HCT116 (cell line): ENCODE measurements around the gene CCDC57. TPM values are rescaled to one million over a fixed set of nuclear protein-coding genes. Genes with fewer than 3 reads are reported as not detected.

Experiments
- ATAC-seq: fragments of 200-7000 bp; cut with Tn5 transposase; 2 replicates; pipeline ENCODE4 v1.9.1; 2020; ENCODE audit warnings: mild to moderate bottlenecking, moderate library complexity
- BruUV-seq: library from RNA; stranded (reverse); fragments of 400-500 nt; replicated peaks from 2 replicates; lab custom pipeline; 2021; lab: Mats Ljungman, UMichigan
- CTCF ChIA-PET: fragments of 300-600 bp; sonication (Branson Sonifier 250); formaldehyde crosslinking; loops from one replicate; lab custom pipeline; 2021; ENCODE audit warnings: antibody characterized with exemption; lab: Charles Lee
- POLR2A ChIA-PET: fragments of 300-600, 350-600 bp; sonication (Branson Sonifier 250); formaldehyde crosslinking; loops from one replicate; lab custom pipeline; 2021; ENCODE audit warnings: antibody characterized with exemption; lab: Charles Lee
- RAD21 ChIA-PET, 2 experiments: fragments of 300-600 bp; sonication (Branson Sonifier 250); formaldehyde crosslinking; loops; one replicate each; lab custom pipeline; 2023; ENCODE audit warnings: low total read pairs in 2 of 2; ENCODE audit not compliant: uncharacterized antibody in 2 of 2, unreplicated experiment in 2 of 2, low non-redundant PET in 1 of 2; lab: Charles Lee
- DNase-seq: peaks from one replicate; pipeline ENCODE4 v3.0.0-alpha.2; 2010; ENCODE audit warnings: low read depth, low spot score
- H2AFZ ChIP-seq: fragments of 200-600 bp; shearing (Covaris generic), sonication (generic); 2 replicates; pipeline ENCODE4 v1.6.1; 2017; ENCODE audit warnings: low read depth, mixed run types, mixed read lengths, antibody characterized with exemption, low read length; ENCODE audit not compliant: poor library complexity, severe bottlenecking
- H3K27ac ChIP-seq: 2 replicates; pipeline ENCODE4 v1.5.1; 2012; ENCODE audit warnings: low read depth, low read length
- H3K27me3 ChIP-seq: fragments of 200-600 bp; sonication (generic); 2 replicates; pipeline ENCODE4 v1.6.1; 2016; ENCODE audit warnings: mixed run types, low read length, mixed read lengths; ENCODE audit not compliant: insufficient read depth
- H3K36me3 ChIP-seq, 2 experiments: fragments of 200-500 bp in 1 of 2; fragments of 200-600 bp in 1 of 2; sonication (Bioruptor generic) in 1 of 2; sonication (generic) in 1 of 2; 2 replicates each; pipeline versions ENCODE4 v1.5.1 to v1.6.1; 2014 to 2016; ENCODE audit warnings: low read length in 2 of 2, inconsistent platforms in 1 of 2, mixed read lengths in 1 of 2, mixed run types in 1 of 2; ENCODE audit not compliant: insufficient read depth in 2 of 2, control insufficient read depth in 1 of 2
- H3K4me1 ChIP-seq, 2 experiments: fragments of 200-600 bp in 1 of 2; sonication (generic) in 1 of 2; 2 replicates each; pipeline versions ENCODE4 v1.5.1 to v1.6.1; 2012 to 2017; ENCODE audit warnings: low read length in 2 of 2, inconsistent platforms in 1 of 2, mild to moderate bottlenecking in 1 of 2, mixed read lengths in 1 of 2, mixed run types in 1 of 2, moderate library complexity in 1 of 2; ENCODE audit not compliant: insufficient read depth in 2 of 2, control insufficient read depth in 1 of 2
- H3K4me2 ChIP-seq: fragments of 200-600 bp; sonication (generic); 2 replicates; pipeline ENCODE4 v1.6.1; 2017; ENCODE audit warnings: mixed run types, low read length, mixed read lengths
- H3K4me3 ChIP-seq, 2 experiments: fragments of 200-600 bp in 1 of 2; sonication (generic) in 1 of 2; replicated peaks in 1 of 2; 2 replicates each; pipeline ENCODE4 v1.5.1; 2011 to 2016; ENCODE audit warnings: low read length in 2 of 2, control low read depth in 1 of 2, low read depth in 1 of 2, mild to moderate bottlenecking in 1 of 2, mixed read lengths in 1 of 2, mixed run types in 1 of 2
- H3K79me2 ChIP-seq: fragments of 200-600 bp; sonication (generic); 2 replicates; pipeline ENCODE4 v1.6.1; 2017; ENCODE audit warnings: mild to moderate bottlenecking, mixed run types, low read length, moderate library complexity, mixed read lengths; ENCODE audit not compliant: insufficient read depth
- H3K9ac ChIP-seq: fragments of 200-600 bp; sonication (generic); 2 replicates; pipeline ENCODE4 v1.6.1; 2016; ENCODE audit warnings: low read length, mixed read lengths
- H3K9me2 ChIP-seq: fragments of 200-600 bp; sonication (generic), shearing (Covaris generic); 2 replicates; pipeline ENCODE4 v1.6.1; 2017; ENCODE audit warnings: mixed run types, mild to moderate bottlenecking, moderate library complexity; ENCODE audit not compliant: insufficient read depth
- H3K9me3 ChIP-seq, 2 experiments: fragments of 200-500 bp in 1 of 2; fragments of 200-600 bp in 1 of 2; sonication (Bioruptor generic) in 1 of 2; sonication (generic) in 1 of 2; 2 replicates each; pipeline ENCODE4 v1.6.1; 2014 to 2017; ENCODE audit warnings: low read length in 2 of 2, mixed read lengths in 2 of 2, inconsistent platforms in 1 of 2, low read depth in 1 of 2, mild to moderate bottlenecking in 1 of 2, mixed run types in 1 of 2, moderate library complexity in 1 of 2; ENCODE audit not compliant: control insufficient read depth in 1 of 2, insufficient read depth in 1 of 2
- H4K20me1 ChIP-seq: fragments of 200-600 bp; sonication (generic), shearing (Covaris generic); 2 replicates; pipeline ENCODE4 v1.6.1; 2017; ENCODE audit warnings: mixed run types, mild to moderate bottlenecking, moderate library complexity; ENCODE audit not compliant: insufficient read depth
- CBX3 ChIP-seq: IDR thresholded peaks from 2 replicates; pipeline ENCODE4 v1.6.1; 2012; ENCODE audit warnings: low read depth
- FOSL1 ChIP-seq: IDR thresholded peaks from 2 replicates; pipeline ENCODE4 v1.6.1; 2012; ENCODE audit warnings: low read depth
- JUND ChIP-seq: IDR thresholded peaks from 2 replicates; pipeline ENCODE4 v1.6.1; 2012
- SRF ChIP-seq: IDR thresholded peaks from 2 replicates; pipeline ENCODE4 v1.6.1; 2012; ENCODE audit warnings: low read depth
- ZNF274 ChIP-seq: fragments of 200-500 bp; sonication (Bioruptor generic); IDR thresholded peaks from 2 replicates; pipeline ENCODE4 v1.6.1; 2014; ENCODE audit warnings: mild to moderate bottlenecking, low read depth, low read length, inconsistent platforms
- intact Hi-C: fragments of 100-400 bp; cut with micrococcal nuclease; formaldehyde crosslinking; loops from 2 replicates; pipeline ENCODE4 v1.10.0; 2022
- total RNA-seq: library from RNA; stranded (reverse); gene quantifications from one replicate; pipeline ENCODE4 v1.2.1, GENCODE V29; 2021; ENCODE audit not compliant: unreplicated experiment
- TF ChIP-seq, protein P1 (sequence below): IDR thresholded peaks from 2 replicates; pipeline ENCODE4 v1.6.1; 2011; ENCODE audit warnings: mild to moderate bottlenecking, low read length, moderate library complexity; ENCODE audit not compliant: insufficient replicate concordance; ENCODE audit errors: extremely low read depth
- TF ChIP-seq, protein P2 (sequence below): IDR thresholded peaks from 2 replicates; pipeline ENCODE4 v1.6.1; 2012

The CCDC57 gene
- total RNA-seq, 1 experiment from 2014 or later = 143 TPM

DNA sequence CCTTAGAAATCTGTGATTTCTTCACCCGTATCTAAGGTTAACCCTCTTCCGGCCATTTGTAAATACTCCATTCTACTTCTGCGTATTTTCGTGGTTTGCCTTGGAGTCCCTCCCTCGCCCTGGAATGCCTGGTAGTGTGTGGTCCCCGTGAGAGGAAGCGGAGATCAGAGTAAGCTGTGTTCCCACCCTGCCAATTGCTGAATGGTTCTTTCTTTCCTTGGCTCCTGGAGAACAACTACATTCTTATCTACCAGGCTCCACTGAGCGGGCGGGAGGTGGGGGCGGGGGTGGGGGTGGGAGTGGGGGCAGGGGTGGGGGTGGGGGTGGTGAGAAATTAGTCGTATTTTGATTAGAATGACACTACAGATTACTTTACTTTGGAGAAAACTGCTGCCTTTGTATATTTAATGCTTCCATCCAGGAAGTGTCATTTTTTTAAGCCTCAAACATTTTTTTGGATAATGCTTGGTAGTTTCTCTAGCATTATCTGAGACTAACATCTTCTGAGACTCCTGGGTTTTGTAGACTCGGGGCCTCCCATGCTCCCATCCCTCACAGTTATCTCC is 93.7 kb downstream of the CCDC57 start:
- Histone ChIP-seq H3K27ac (no peak overlapping the region), H2AFZ (no peak overlapping the region), H3K4me3 (no peak overlapping the region), H3K79me2 (no peaks in the 10 kb centered on the region), H3K9me2 (no peaks in the 10 kb centered on the region), H3K4me2 (no peak overlapping the region), H3K9ac (no peak overlapping the region), H3K4me1 (no peaks in the 10 kb centered on the region), H4K20me1 (no peaks in the 10 kb centered on the region), H3K36me3 (no peaks in the 10 kb centered on the region), H3K9me3 (no peaks in the 10 kb centered on the region), H3K27me3 (no peaks in the 10 kb centered on the region)
- intact Hi-C loops = no loop called here
- TF ChIP-seq SRF (no peak), ZNF274 (no peak), CBX3 (no peak)
- TF ChIP-seq, protein P1, sequence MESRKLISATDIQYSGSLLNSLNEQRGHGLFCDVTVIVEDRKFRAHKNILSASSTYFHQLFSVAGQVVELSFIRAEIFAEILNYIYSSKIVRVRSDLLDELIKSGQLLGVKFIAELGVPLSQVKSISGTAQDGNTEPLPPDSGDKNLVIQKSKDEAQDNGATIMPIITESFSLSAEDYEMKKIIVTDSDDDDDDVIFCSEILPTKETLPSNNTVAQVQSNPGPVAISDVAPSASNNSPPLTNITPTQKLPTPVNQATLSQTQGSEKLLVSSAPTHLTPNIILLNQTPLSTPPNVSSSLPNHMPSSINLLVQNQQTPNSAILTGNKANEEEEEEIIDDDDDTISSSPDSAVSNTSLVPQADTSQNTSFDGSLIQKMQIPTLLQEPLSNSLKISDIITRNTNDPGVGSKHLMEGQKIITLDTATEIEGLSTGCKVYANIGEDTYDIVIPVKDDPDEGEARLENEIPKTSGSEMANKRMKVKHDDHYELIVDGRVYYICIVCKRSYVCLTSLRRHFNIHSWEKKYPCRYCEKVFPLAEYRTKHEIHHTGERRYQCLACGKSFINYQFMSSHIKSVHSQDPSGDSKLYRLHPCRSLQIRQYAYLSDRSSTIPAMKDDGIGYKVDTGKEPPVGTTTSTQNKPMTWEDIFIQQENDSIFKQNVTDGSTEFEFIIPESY = no peak
- no peak for DNase-seq
- CTCF ChIA-PET = no interaction called here
- POLR2A ChIA-PET = no interaction called here
- no TSS peak for BruUV-seq
- ATAC-seq = no peak
- RAD21 ChIA-PET = no interaction called here

DNA sequence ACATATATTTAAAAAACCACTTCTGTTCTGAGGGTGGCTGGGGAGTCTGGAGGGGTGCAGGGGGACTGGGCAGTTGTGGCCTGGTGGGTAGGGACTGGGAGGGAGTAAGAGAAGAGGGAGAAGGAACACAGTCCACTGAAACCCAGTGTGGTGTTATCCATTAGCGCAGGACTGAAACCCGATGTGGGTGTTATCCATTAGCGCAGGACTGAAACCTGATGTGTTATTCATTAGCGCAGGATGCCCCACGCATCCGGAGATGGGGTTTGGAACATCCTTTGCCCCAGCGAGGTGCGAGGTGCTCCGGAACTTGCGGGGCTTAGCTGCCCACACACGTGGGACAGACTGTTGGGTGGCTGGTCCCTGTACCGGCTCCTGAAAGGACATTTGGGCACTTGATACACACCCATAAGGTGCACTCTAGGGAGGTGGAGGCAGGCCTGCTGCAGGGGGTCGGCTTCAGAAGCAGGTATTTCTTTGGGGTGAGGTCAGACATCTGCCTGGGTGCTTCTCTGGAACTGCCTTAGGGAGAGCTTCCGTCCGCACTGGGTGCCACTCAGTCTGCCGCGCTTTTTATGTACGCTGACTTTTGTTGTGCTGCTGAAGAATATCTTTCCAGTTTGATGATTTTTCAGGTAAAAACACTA is 94.4 kb downstream of the CCDC57 start:
- H3K79me2 ChIP-seq = no peaks in the 10 kb centered on the region
- H3K9me2 ChIP-seq = no peaks in the 10 kb centered on the region
- no peaks in the 10 kb centered on the region for H3K27me3 ChIP-seq
- POLR2A ChIA-PET = no interaction called here
- peaks cover 0 to 2% of the 10 kb centered on the region in 2 experiments; a peak in 1 of 4 replicates for H3K36me3 ChIP-seq
- H2AFZ ChIP-seq = no peak overlapping the region
- intact Hi-C loops = no loop called here
- H3K4me1 ChIP-seq = no peaks in the 10 kb centered on the region
- no peak for TF ChIP-seq JUND
- TF ChIP-seq, protein P2, sequence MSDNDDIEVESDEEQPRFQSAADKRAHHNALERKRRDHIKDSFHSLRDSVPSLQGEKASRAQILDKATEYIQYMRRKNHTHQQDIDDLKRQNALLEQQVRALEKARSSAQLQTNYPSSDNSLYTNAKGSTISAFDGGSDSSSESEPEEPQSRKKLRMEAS = no peak
- TF ChIP-seq SRF = no peak
- TF ChIP-seq FOSL1 = no peak
- H3K27ac ChIP-seq = no peak overlapping the region
- no peak overlapping the region for H3K4me3 ChIP-seq
- ATAC-seq (no peak), DNase-seq (no peak)
- CTCF ChIA-PET = no interaction called here
- RAD21 ChIA-PET = no interaction called here
- H4K20me1 ChIP-seq = no peaks in the 10 kb centered on the region
- no peak overlapping the region for H3K4me2 ChIP-seq
- H3K9me3 ChIP-seq = no peaks in the 10 kb centered on the region
- H3K9ac ChIP-seq = no peak overlapping the region
- no TSS peak for BruUV-seq
